HCT116 (cell line): ENCODE data around the gene ADARB2. TPM values are rescaled to one million over a fixed set of nuclear protein-coding genes. Genes with fewer than 3 reads are reported as not detected.

Experiments
- ATAC-seq: fragments of 200-7000 bp; cut with Tn5 transposase; 2 replicates; pipeline ENCODE4 v1.9.1; 2020; ENCODE audit warnings: mild to moderate bottlenecking, moderate library complexity
- BruUV-seq: library from RNA; stranded (reverse); fragments of 400-500 nt; replicated peaks from 2 replicates; lab custom pipeline; 2021; lab: Mats Ljungman, UMichigan
- CTCF ChIA-PET: fragments of 300-600 bp; sonication (Branson Sonifier 250); formaldehyde crosslinking; loops from one replicate; lab custom pipeline; 2021; ENCODE audit warnings: antibody characterized with exemption; lab: Charles Lee
- POLR2A ChIA-PET: fragments of 300-600, 350-600 bp; sonication (Branson Sonifier 250); formaldehyde crosslinking; loops from one replicate; lab custom pipeline; 2021; ENCODE audit warnings: antibody characterized with exemption; lab: Charles Lee
- RAD21 ChIA-PET, 2 experiments: fragments of 300-600 bp; sonication (Branson Sonifier 250); formaldehyde crosslinking; loops; one replicate each; lab custom pipeline; 2023; ENCODE audit warnings: low total read pairs in 2 of 2; ENCODE audit not compliant: uncharacterized antibody in 2 of 2, unreplicated experiment in 2 of 2, low non-redundant PET in 1 of 2; lab: Charles Lee
- DNase-seq: peaks from one replicate; pipeline ENCODE4 v3.0.0-alpha.2; 2010; ENCODE audit warnings: low read depth, low spot score
- H2AFZ ChIP-seq: fragments of 200-600 bp; shearing (Covaris generic), sonication (generic); 2 replicates; pipeline ENCODE4 v1.6.1; 2017; ENCODE audit warnings: low read depth, mixed run types, mixed read lengths, antibody characterized with exemption, low read length; ENCODE audit not compliant: poor library complexity, severe bottlenecking
- H3K27ac ChIP-seq: 2 replicates; pipeline ENCODE4 v1.5.1; 2012; ENCODE audit warnings: low read depth, low read length
- H3K27me3 ChIP-seq: fragments of 200-600 bp; sonication (generic); 2 replicates; pipeline ENCODE4 v1.6.1; 2016; ENCODE audit warnings: mixed run types, low read length, mixed read lengths; ENCODE audit not compliant: insufficient read depth
- H3K36me3 ChIP-seq, 2 experiments: fragments of 200-500 bp in 1 of 2; fragments of 200-600 bp in 1 of 2; sonication (Bioruptor generic) in 1 of 2; sonication (generic) in 1 of 2; 2 replicates each; pipeline versions ENCODE4 v1.5.1 to v1.6.1; 2014 to 2016; ENCODE audit warnings: low read length in 2 of 2, inconsistent platforms in 1 of 2, mixed read lengths in 1 of 2, mixed run types in 1 of 2; ENCODE audit not compliant: insufficient read depth in 2 of 2, control insufficient read depth in 1 of 2
- H3K4me1 ChIP-seq, 2 experiments: fragments of 200-600 bp in 1 of 2; sonication (generic) in 1 of 2; 2 replicates each; pipeline versions ENCODE4 v1.5.1 to v1.6.1; 2012 to 2017; ENCODE audit warnings: low read length in 2 of 2, inconsistent platforms in 1 of 2, mild to moderate bottlenecking in 1 of 2, mixed read lengths in 1 of 2, mixed run types in 1 of 2, moderate library complexity in 1 of 2; ENCODE audit not compliant: insufficient read depth in 2 of 2, control insufficient read depth in 1 of 2
- H3K4me2 ChIP-seq: fragments of 200-600 bp; sonication (generic); 2 replicates; pipeline ENCODE4 v1.6.1; 2017; ENCODE audit warnings: mixed run types, low read length, mixed read lengths
- H3K4me3 ChIP-seq, 2 experiments: fragments of 200-600 bp in 1 of 2; sonication (generic) in 1 of 2; replicated peaks in 1 of 2; 2 replicates each; pipeline ENCODE4 v1.5.1; 2011 to 2016; ENCODE audit warnings: low read length in 2 of 2, control low read depth in 1 of 2, low read depth in 1 of 2, mild to moderate bottlenecking in 1 of 2, mixed read lengths in 1 of 2, mixed run types in 1 of 2
- H3K79me2 ChIP-seq: fragments of 200-600 bp; sonication (generic); 2 replicates; pipeline ENCODE4 v1.6.1; 2017; ENCODE audit warnings: mild to moderate bottlenecking, mixed run types, low read length, moderate library complexity, mixed read lengths; ENCODE audit not compliant: insufficient read depth
- H3K9ac ChIP-seq: fragments of 200-600 bp; sonication (generic); 2 replicates; pipeline ENCODE4 v1.6.1; 2016; ENCODE audit warnings: low read length, mixed read lengths
- H3K9me2 ChIP-seq: fragments of 200-600 bp; sonication (generic), shearing (Covaris generic); 2 replicates; pipeline ENCODE4 v1.6.1; 2017; ENCODE audit warnings: mixed run types, mild to moderate bottlenecking, moderate library complexity; ENCODE audit not compliant: insufficient read depth
- H3K9me3 ChIP-seq, 2 experiments: fragments of 200-500 bp in 1 of 2; fragments of 200-600 bp in 1 of 2; sonication (Bioruptor generic) in 1 of 2; sonication (generic) in 1 of 2; 2 replicates each; pipeline ENCODE4 v1.6.1; 2014 to 2017; ENCODE audit warnings: low read length in 2 of 2, mixed read lengths in 2 of 2, inconsistent platforms in 1 of 2, low read depth in 1 of 2, mild to moderate bottlenecking in 1 of 2, mixed run types in 1 of 2, moderate library complexity in 1 of 2; ENCODE audit not compliant: control insufficient read depth in 1 of 2, insufficient read depth in 1 of 2
- H4K20me1 ChIP-seq: fragments of 200-600 bp; sonication (generic), shearing (Covaris generic); 2 replicates; pipeline ENCODE4 v1.6.1; 2017; ENCODE audit warnings: mixed run types, mild to moderate bottlenecking, moderate library complexity; ENCODE audit not compliant: insufficient read depth
- ATF3 ChIP-seq: IDR thresholded peaks from 2 replicates; pipeline ENCODE4 v1.6.1; 2012
- CEBPB ChIP-seq: IDR thresholded peaks from 2 replicates; pipeline ENCODE4 v1.6.1; 2012; ENCODE audit warnings: low read depth
- EGR1 ChIP-seq: IDR thresholded peaks from 2 replicates; pipeline ENCODE4 v1.6.1; 2012; ENCODE audit warnings: low read depth
- EZH2 ChIP-seq: fragments of 200-600 bp; sonication (generic); IDR thresholded peaks from 2 replicates; pipeline ENCODE4 v1.6.1; 2017; ENCODE audit warnings: antibody characterized with exemption, mixed run types
- EZH2phosphoT487 ChIP-seq: fragments of 200-600 bp; IDR thresholded peaks from 2 replicates; pipeline ENCODE4 v1.6.1; 2018; ENCODE audit warnings: antibody characterized with exemption, borderline replicate concordance
- FOSL1 ChIP-seq: IDR thresholded peaks from 2 replicates; pipeline ENCODE4 v1.6.1; 2012; ENCODE audit warnings: low read depth
- POLR2A ChIP-seq: IDR thresholded peaks from 2 replicates; pipeline ENCODE4 v1.7.0; 2011; ENCODE audit warnings: borderline replicate concordance; ENCODE audit not compliant: insufficient read depth, insufficient read length; ENCODE audit errors: extremely low read depth
- POLR2AphosphoS5 ChIP-seq: IDR thresholded peaks from 2 replicates; pipeline ENCODE4 v1.6.1; 2011; ENCODE audit warnings: mild to moderate bottlenecking, low read depth, low read length, moderate library complexity
- SIN3A ChIP-seq: IDR thresholded peaks from 2 replicates; pipeline ENCODE4 v1.6.1; 2012; ENCODE audit warnings: low read depth
- SP1 ChIP-seq: IDR thresholded peaks from 2 replicates; pipeline ENCODE4 v1.6.1; 2012; ENCODE audit warnings: low read depth
- TCF7L2 ChIP-seq: IDR thresholded peaks from 2 replicates; pipeline ENCODE4 v1.7.0; 2011; ENCODE audit warnings: borderline replicate concordance, inconsistent platforms; ENCODE audit not compliant: insufficient read depth, insufficient read length; ENCODE audit errors: extremely low read depth
- YY1 ChIP-seq: IDR thresholded peaks from 2 replicates; pipeline ENCODE4 v1.6.1; 2011; ENCODE audit warnings: low read length, low read depth, moderate library complexity, mild to moderate bottlenecking; ENCODE audit not compliant: insufficient replicate concordance; ENCODE audit errors: extremely low read depth
- ZFX ChIP-seq: fragments of 450-650 bp; IDR thresholded peaks from 2 replicates; pipeline ENCODE4 v1.6.1; 2017
- intact Hi-C: fragments of 100-400 bp; cut with micrococcal nuclease; formaldehyde crosslinking; loops from 2 replicates; pipeline ENCODE4 v1.10.0; 2022
- total RNA-seq: library from RNA; stranded (reverse); gene quantifications from one replicate; pipeline ENCODE4 v1.2.1, GENCODE V29; 2021; ENCODE audit not compliant: unreplicated experiment
- TF ChIP-seq, protein P1 (sequence below): IDR thresholded peaks from 2 replicates; pipeline ENCODE4 v1.6.1; 2012; ENCODE audit warnings: low read depth

ADARB2 gene
- total RNA-seq, 1 experiment from 2014 or later = not detected

DNA sequence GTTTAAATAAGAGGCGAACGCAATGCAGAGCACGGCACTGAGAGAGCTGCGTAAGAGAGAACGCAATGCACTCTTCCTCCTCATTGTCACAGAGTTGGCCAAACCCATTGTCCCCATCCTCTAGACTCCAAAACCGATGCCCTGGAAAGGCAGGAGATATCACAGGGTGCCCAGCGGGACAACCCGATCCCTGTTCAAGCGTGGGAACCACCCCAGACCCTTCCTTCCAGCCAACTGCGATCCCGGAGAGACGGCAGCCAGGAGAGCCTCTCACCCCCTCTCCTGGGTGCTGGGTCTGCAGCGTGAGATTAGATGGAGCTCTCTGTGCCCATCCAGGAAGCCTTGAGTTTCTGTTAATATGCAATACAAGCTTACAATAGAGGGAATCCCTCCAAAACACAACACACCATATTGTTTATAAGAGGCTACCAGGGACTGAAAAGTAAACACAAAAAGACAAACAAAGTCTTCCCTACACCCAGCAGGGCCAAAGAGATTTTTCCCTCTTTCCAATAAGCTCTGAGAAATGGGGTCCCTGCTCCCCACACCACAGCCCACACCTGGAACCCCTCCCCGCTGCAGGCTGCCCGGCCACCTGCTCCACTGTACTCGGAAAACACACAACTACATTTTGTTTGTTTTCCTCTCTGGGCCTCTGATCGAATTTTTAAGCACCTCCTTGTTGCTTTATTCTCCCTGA lies 187.6 kb downstream of the ADARB2 start:
- Histone ChIP-seq H3K36me3 (no peaks in the 10 kb centered on the region), H3K9me3 (no peaks in the 10 kb centered on the region), H3K27ac (no peak overlapping the region), H3K4me3 (no peak overlapping the region), H3K4me2 (no peak overlapping the region), H3K27me3 (0 out of 2 replicates have a peak, but pooled peaks cover 11% of the 10 kb centered on the region), H3K9ac (no peak overlapping the region), H3K9me2 (no peaks in the 10 kb centered on the region), H2AFZ (no peak overlapping the region), H3K79me2 (no peaks in the 10 kb centered on the region), H3K4me1 (no peaks in the 10 kb centered on the region), H4K20me1 (no peaks in the 10 kb centered on the region)
- BruUV-seq = no TSS peak
- intact Hi-C loops = no loop called here
- TF ChIP-seq EZH2phosphoT487 (no peak), SP1 (no peak)
- DNase-seq (no peak), ATAC-seq (no peak)
- CTCF ChIA-PET = no interaction called here
- POLR2A ChIA-PET = no interaction called here
- RAD21 ChIA-PET = no interaction called here

GRCh38 chr10:1548596-1548995 lies 188.7 kb downstream of the ADARB2 start:
- ChIA-PET RAD21 (no interaction called here), CTCF (no interaction called here), POLR2A (no interaction called here)
- Histone ChIP-seq H3K9ac (no peak overlapping the region), H4K20me1 (no peaks in the 10 kb centered on the region), H2AFZ (no peak overlapping the region), H3K4me1 (no peaks in the 10 kb centered on the region), H3K27ac (no peak overlapping the region), H3K79me2 (no peaks in the 10 kb centered on the region), H3K9me3 (no peaks in the 10 kb centered on the region), H3K36me3 (no peaks in the 10 kb centered on the region), H3K4me2 (no peak overlapping the region), H3K4me3 (no peak overlapping the region), H3K27me3 (0 out of 2 replicates have a peak, but pooled peaks cover 9% of the 10 kb centered on the region), H3K9me2 (no peaks in the 10 kb centered on the region)
- DNase-seq = no peak
- BruUV-seq = no TSS peak
- TF ChIP-seq ZFX (no peak), SIN3A (no peak), POLR2A (no peak), EZH2phosphoT487 (no peak), TCF7L2 (no peak), POLR2AphosphoS5 (no peak), YY1 (no peak), EGR1 (no peak), EZH2 (no peak), FOSL1 (no peak), ATF3 (no peak), CEBPB (no peak)
- TF ChIP-seq, protein P1, sequence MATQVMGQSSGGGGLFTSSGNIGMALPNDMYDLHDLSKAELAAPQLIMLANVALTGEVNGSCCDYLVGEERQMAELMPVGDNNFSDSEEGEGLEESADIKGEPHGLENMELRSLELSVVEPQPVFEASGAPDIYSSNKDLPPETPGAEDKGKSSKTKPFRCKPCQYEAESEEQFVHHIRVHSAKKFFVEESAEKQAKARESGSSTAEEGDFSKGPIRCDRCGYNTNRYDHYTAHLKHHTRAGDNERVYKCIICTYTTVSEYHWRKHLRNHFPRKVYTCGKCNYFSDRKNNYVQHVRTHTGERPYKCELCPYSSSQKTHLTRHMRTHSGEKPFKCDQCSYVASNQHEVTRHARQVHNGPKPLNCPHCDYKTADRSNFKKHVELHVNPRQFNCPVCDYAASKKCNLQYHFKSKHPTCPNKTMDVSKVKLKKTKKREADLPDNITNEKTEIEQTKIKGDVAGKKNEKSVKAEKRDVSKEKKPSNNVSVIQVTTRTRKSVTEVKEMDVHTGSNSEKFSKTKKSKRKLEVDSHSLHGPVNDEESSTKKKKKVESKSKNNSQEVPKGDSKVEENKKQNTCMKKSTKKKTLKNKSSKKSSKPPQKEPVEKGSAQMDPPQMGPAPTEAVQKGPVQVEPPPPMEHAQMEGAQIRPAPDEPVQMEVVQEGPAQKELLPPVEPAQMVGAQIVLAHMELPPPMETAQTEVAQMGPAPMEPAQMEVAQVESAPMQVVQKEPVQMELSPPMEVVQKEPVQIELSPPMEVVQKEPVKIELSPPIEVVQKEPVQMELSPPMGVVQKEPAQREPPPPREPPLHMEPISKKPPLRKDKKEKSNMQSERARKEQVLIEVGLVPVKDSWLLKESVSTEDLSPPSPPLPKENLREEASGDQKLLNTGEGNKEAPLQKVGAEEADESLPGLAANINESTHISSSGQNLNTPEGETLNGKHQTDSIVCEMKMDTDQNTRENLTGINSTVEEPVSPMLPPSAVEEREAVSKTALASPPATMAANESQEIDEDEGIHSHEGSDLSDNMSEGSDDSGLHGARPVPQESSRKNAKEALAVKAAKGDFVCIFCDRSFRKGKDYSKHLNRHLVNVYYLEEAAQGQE = no peak
- ATAC-seq = no peak
- intact Hi-C loops = no loop called here
